ENCODE data around the gene TBCCD1.

DNA sequence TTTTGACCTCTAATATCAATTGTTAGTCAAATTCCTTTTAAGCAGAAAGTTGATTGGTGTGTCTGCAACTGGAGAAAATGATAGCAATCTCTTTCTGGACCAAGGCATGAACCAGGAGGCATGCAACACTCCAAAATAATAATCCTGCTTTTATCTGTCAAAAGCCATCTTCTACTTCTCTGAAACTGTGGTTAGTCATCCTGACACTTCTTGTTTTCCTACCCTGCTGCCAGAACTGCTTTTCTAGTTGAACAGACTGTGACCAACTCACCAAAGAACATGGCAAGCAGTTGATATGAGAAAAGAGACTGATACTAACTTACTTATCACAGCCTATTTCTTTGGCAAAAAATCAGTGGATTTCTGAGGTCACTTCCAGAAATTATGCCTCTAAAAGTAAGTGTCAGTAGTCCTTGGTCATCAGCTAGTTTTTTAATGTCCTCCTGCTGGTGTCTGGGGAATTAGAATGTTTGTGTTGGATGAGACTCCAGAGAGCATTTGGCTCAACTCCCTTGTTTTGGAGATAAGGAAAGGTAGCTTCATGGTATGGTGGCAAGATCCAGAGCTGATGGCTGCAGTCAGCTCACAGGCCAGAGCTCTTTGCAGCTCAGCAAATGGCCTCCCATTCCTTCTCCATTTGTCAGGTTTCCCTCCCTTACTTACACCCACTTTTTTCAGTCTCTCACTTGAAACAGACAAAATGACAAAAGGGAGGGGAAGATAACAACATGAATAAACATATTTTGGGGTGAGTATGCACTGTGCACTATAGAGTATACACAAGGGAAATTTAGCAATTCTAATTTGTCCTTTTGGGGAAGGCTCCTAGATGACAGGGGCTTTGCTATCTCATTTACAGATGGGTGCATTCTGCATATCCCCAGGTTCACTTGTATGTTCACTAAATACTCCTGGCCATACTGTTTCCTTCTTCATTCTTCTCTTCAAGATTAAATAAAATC, 30.0 kb downstream of the TBCCD1 start:
- TF ChIP-seq EZH2 (IDR thresholded peaks at IDR 0.05; ENCODE audit: borderline replicate concordance, low read length): no peak
- TF ChIP-seq, protein P1, sequence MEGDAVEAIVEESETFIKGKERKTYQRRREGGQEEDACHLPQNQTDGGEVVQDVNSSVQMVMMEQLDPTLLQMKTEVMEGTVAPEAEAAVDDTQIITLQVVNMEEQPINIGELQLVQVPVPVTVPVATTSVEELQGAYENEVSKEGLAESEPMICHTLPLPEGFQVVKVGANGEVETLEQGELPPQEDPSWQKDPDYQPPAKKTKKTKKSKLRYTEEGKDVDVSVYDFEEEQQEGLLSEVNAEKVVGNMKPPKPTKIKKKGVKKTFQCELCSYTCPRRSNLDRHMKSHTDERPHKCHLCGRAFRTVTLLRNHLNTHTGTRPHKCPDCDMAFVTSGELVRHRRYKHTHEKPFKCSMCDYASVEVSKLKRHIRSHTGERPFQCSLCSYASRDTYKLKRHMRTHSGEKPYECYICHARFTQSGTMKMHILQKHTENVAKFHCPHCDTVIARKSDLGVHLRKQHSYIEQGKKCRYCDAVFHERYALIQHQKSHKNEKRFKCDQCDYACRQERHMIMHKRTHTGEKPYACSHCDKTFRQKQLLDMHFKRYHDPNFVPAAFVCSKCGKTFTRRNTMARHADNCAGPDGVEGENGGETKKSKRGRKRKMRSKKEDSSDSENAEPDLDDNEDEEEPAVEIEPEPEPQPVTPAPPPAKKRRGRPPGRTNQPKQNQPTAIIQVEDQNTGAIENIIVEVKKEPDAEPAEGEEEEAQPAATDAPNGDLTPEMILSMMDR (IDR thresholded peaks at IDR 0.05; ENCODE audit: low read length): no peak

Measured in OCI-LY1 (cell line).